ENCODE results near the gene PHF1.

PHF1 gene

DNA sequence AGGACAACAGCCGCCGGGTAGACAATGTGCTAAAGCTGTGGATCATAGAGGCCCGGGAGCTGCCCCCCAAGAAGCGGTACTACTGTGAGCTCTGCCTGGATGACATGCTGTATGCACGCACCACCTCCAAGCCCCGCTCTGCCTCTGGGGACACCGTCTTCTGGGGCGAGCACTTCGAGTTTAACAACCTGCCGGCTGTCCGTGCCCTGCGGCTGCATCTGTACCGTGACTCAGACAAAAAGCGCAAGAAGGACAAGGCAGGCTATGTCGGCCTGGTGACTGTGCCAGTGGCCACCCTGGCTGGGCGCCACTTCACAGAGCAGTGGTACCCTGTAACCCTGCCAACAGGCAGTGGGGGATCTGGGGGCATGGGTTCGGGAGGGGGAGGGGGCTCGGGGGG, 26.9 kb downstream of the PHF1 start:
- Histone ChIP-seq H3K36me3 (ENCODE audit: control insufficient read depth, insufficient read depth, low read length) (peaks cover 76% of the 10 kb centered on the region), H3K9me3 (ENCODE audit: control insufficient read depth, insufficient read depth, low read depth, low read length) (no peaks in the 10 kb centered on the region), H3K4me3 (ENCODE audit: low read depth, low read length) (no peak overlapping the region), H3K9ac (ENCODE audit: low read length) (no peak overlapping the region), H3K27me3 (ENCODE audit: control insufficient read depth, insufficient read depth, low read length) (no peaks in the 10 kb centered on the region), H3K27ac (ENCODE audit: low read depth, low read length) (no peak overlapping the region), H3K4me1 (ENCODE audit: control insufficient read depth, insufficient read depth, low read length) (peaks cover 15% of the 10 kb centered on the region)

- peaks cover 88% of the 10 kb centered on the region for H3K36me3 ChIP-seq (ENCODE audit: control insufficient read depth, insufficient read depth, low read length)
- H3K27ac ChIP-seq (ENCODE audit: low read depth, low read length) = no peak overlapping the region
- H3K9me3 ChIP-seq (ENCODE audit: control insufficient read depth, insufficient read depth, low read depth, low read length) = no peaks in the 10 kb centered on the region
- peaks cover 2% of the 10 kb centered on the region for H3K4me1 ChIP-seq (ENCODE audit: control insufficient read depth, insufficient read depth, low read length)
- H3K9ac ChIP-seq (ENCODE audit: low read length) = no peak overlapping the region
- H3K27me3 ChIP-seq (ENCODE audit: control insufficient read depth, insufficient read depth, low read length) = no peaks in the 10 kb centered on the region
- H3K4me3 ChIP-seq (ENCODE audit: low read depth, low read length) = no peak overlapping the region
These were observed 28.3 kb downstream of the PHF1 start for GRCh38 chr6:33438978-33439594.

- Histone ChIP-seq H3K36me3 (ENCODE audit: control insufficient read depth, insufficient read depth, low read length) (peaks cover 95% of the 10 kb centered on the region), H3K4me1 (ENCODE audit: control insufficient read depth, insufficient read depth, low read length) (no peaks in the 10 kb centered on the region), H3K27me3 (ENCODE audit: control insufficient read depth, insufficient read depth, low read length) (no peaks in the 10 kb centered on the region), H3K9me3 (ENCODE audit: control insufficient read depth, insufficient read depth, low read depth, low read length) (no peaks in the 10 kb centered on the region), H3K4me3 (ENCODE audit: low read depth, low read length) (no peak overlapping the region), H3K9ac (ENCODE audit: low read length) (no peak overlapping the region), H3K27ac (ENCODE audit: low read depth, low read length) (no peak overlapping the region)
These were observed 29.3 kb downstream of the PHF1 start for GRCh38 chr6:33439956-33440648.

DNA sequence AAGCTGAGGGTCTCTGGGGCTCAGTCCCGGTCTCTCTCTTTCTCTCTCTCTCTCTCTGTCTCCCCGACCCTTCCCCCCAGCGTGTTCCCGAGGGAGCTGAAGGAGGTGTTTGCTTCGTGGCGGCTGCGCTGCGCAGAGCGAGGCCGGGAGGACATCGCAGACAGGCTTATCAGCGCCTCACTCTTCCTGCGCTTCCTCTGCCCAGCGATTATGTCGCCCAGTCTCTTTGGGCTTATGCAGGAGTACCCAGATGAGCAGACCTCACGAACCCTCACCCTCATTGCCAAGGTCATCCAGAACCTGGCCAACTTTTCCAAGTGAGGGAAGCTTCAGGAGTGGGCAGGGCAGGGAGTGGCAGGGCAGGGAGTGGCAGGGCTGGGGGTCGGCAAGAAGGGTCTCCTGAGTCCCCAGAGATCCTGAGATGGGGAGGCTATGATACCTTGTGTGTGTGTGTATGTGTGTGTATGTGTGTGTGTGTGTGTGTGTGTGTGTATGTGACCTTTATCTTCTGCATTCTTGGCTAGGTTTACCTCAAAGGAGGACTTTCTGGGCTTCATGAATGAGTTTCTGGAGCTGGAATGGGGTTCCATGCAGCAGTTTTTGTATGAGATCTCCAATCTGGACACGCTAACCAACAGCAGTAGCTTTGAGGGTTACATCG, 30.0 kb downstream of the PHF1 start:
- Histone ChIP-seq H3K36me3 (ENCODE audit: control insufficient read depth, insufficient read depth, low read length) (peaks cover 94% of the 10 kb centered on the region), H3K4me1 (ENCODE audit: control insufficient read depth, insufficient read depth, low read length) (no peaks in the 10 kb centered on the region), H3K9me3 (ENCODE audit: control insufficient read depth, insufficient read depth, low read depth, low read length) (no peaks in the 10 kb centered on the region), H3K27me3 (ENCODE audit: control insufficient read depth, insufficient read depth, low read length) (no peaks in the 10 kb centered on the region), H3K4me3 (ENCODE audit: low read depth, low read length) (no peak overlapping the region), H3K27ac (ENCODE audit: low read depth, low read length) (no peak overlapping the region), H3K9ac (ENCODE audit: low read length) (no peak overlapping the region)

DNA sequence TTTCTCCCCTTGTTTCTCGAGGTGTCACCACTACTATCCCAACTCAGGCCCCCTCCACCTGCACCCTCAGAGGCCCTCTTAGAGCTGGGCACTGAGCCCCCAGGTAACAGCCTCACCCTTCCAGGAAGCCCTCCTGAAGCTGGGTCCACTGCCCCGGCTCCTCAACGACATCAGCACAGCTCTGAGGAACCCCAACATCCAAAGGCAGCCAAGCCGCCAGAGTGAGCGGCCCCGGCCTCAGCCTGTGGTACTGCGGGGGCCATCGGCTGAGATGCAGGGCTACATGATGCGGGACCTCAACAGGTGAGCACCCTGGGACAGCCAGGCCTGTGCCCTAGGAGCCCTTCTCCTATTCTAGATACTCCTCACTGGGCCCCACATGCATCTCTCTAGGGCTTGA, 30.6 kb downstream of the PHF1 start:
- Histone ChIP-seq H3K4me1 (ENCODE audit: control insufficient read depth, insufficient read depth, low read length) (no peaks in the 10 kb centered on the region), H3K9ac (ENCODE audit: low read length) (no peak overlapping the region), H3K27me3 (ENCODE audit: control insufficient read depth, insufficient read depth, low read length) (no peaks in the 10 kb centered on the region), H3K36me3 (ENCODE audit: control insufficient read depth, insufficient read depth, low read length) (peaks cover 94% of the 10 kb centered on the region), H3K9me3 (ENCODE audit: control insufficient read depth, insufficient read depth, low read depth, low read length) (no peaks in the 10 kb centered on the region), H3K27ac (ENCODE audit: low read depth, low read length) (no peak overlapping the region), H3K4me3 (ENCODE audit: low read depth, low read length) (no peak overlapping the region)

DNA sequence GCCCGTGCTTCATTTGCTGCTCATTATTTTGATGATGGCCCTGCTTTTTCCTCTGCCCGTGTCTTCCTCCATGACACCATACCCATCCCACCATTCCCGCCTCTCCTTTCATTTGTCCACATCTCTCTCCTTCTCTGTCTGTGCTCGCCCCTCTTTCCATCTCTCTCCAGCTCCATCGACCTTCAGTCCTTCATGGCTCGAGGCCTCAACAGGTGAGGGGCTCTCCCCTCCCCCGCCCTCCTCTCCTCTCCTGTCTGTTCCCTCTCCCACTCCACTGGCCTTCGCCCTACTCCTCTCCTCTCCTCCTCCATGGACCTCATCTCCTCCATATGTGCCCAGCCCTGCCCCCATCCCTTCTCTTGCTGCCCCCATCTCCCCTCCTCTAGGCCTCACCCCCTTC, 31.5 kb downstream of the PHF1 start:
- no peaks in the 10 kb centered on the region for H3K9me3 ChIP-seq (ENCODE audit: control insufficient read depth, insufficient read depth, low read depth, low read length)

GRCh38 chr6:33443025-33443424, 32.2 kb downstream of the PHF1 start:
- peaks cover 94% of the 10 kb centered on the region for H3K36me3 ChIP-seq (ENCODE audit: control insufficient read depth, insufficient read depth, low read length)
- no peak overlapping the region for H3K27ac ChIP-seq (ENCODE audit: low read depth, low read length)
- H3K27me3 ChIP-seq (ENCODE audit: control insufficient read depth, insufficient read depth, low read length) = no peaks in the 10 kb centered on the region
- no peak overlapping the region for H3K4me3 ChIP-seq (ENCODE audit: low read depth, low read length)
- no peak overlapping the region for H3K9ac ChIP-seq (ENCODE audit: low read length)
- no peaks in the 10 kb centered on the region for H3K4me1 ChIP-seq (ENCODE audit: control insufficient read depth, insufficient read depth, low read length)
- no peaks in the 10 kb centered on the region for H3K9me3 ChIP-seq (ENCODE audit: control insufficient read depth, insufficient read depth, low read depth, low read length)

More for the DNA sequence above, 31.5 kb downstream of the PHF1 start:
- Histone ChIP-seq H3K4me3 (ENCODE audit: low read depth, low read length) (no peak overlapping the region), H3K27ac (ENCODE audit: low read depth, low read length) (no peak overlapping the region), H3K27me3 (ENCODE audit: control insufficient read depth, insufficient read depth, low read length) (no peaks in the 10 kb centered on the region), H3K36me3 (ENCODE audit: control insufficient read depth, insufficient read depth, low read length) (peaks cover 94% of the 10 kb centered on the region), H3K4me1 (ENCODE audit: control insufficient read depth, insufficient read depth, low read length) (no peaks in the 10 kb centered on the region), H3K9ac (ENCODE audit: low read length) (no peak overlapping the region)

DNA sequence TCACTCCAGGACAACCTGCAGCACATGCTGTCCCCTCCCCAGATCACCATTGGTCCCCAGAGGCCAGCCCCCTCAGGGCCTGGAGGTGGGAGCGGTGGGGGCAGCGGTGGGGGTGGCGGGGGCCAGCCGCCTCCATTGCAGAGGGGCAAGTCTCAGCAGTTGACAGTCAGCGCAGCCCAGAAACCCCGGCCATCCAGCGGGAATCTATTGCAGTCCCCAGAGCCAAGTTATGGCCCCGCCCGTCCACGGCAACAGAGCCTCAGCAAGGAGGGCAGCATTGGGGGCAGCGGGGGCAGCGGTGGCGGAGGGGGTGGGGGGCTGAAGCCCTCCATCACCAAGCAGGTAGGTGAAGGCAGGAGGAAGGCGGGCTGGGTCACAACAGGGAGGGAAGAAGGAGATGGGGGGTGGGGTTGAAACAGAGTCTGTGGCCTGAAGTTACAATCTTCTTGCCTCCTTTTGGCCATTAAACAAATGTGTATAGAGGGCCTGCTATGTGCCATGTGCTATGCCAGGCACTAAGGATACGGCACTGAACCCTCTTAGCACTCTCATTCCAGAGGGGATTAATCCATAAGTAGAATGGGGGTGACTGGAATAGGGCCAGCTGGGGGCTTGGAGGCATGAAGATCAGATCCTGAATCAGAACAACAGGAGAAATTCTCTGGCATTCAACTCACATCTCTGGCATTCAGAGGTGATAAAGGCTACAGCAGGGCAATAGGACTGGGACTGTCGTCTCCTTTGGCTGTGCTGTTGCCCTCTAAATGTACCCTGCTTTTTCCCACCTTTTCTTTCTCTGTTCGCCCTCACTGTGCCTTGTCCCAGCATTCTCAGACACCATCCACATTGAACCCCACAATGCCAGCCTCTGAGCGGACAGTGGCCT, 33.0 kb downstream of the PHF1 start:
- peaks cover 94% of the 10 kb centered on the region for H3K36me3 ChIP-seq (ENCODE audit: control insufficient read depth, insufficient read depth, low read length)
- no peak overlapping the region for H3K27ac ChIP-seq (ENCODE audit: low read depth, low read length)
- H3K9me3 ChIP-seq (ENCODE audit: control insufficient read depth, insufficient read depth, low read depth, low read length) = no peaks in the 10 kb centered on the region
- H3K4me1 ChIP-seq (ENCODE audit: control insufficient read depth, insufficient read depth, low read length) = no peaks in the 10 kb centered on the region
- H3K4me3 ChIP-seq (ENCODE audit: low read depth, low read length) = no peak overlapping the region
- H3K9ac ChIP-seq (ENCODE audit: low read length) = no peak overlapping the region
- no peaks in the 10 kb centered on the region for H3K27me3 ChIP-seq (ENCODE audit: control insufficient read depth, insufficient read depth, low read length)

- Histone ChIP-seq H3K9ac (ENCODE audit: low read length) (no peak overlapping the region), H3K9me3 (ENCODE audit: control insufficient read depth, insufficient read depth, low read depth, low read length) (no peaks in the 10 kb centered on the region), H3K27ac (ENCODE audit: low read depth, low read length) (no peak overlapping the region), H3K4me1 (ENCODE audit: control insufficient read depth, insufficient read depth, low read length) (no peaks in the 10 kb centered on the region), H3K36me3 (ENCODE audit: control insufficient read depth, insufficient read depth, low read length) (peaks cover 96% of the 10 kb centered on the region), H3K27me3 (ENCODE audit: control insufficient read depth, insufficient read depth, low read length) (no peaks in the 10 kb centered on the region), H3K4me3 (ENCODE audit: low read depth, low read length) (no peak overlapping the region)
These were observed 34.3 kb downstream of the PHF1 start for GRCh38 chr6:33445119-33445603.

DNA sequence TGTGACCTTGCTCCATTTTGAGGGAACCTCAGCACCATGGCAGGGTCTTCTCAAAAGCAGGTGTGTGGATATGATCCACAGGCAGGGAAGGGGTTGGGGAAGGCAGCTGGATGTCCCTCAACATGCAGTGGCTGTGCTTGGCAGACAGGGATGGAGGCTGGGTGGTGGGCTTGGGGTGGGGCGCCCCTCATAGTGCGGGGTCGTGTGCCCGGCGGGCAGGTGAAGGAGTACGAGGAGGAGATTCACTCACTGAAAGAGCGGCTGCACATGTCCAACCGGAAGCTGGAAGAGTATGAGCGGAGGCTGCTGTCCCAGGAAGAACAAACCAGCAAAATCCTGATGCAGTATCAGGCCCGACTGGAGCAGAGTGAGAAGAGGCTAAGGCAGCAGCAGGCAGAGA, 35.5 kb downstream of the PHF1 start:
- peaks cover 94% of the 10 kb centered on the region for H3K36me3 ChIP-seq (ENCODE audit: control insufficient read depth, insufficient read depth, low read length)
- H3K4me1 ChIP-seq (ENCODE audit: control insufficient read depth, insufficient read depth, low read length) = no peaks in the 10 kb centered on the region
- no peaks in the 10 kb centered on the region for H3K9me3 ChIP-seq (ENCODE audit: control insufficient read depth, insufficient read depth, low read depth, low read length)
- no peak overlapping the region for H3K4me3 ChIP-seq (ENCODE audit: low read depth, low read length)
- H3K27me3 ChIP-seq (ENCODE audit: control insufficient read depth, insufficient read depth, low read length) = no peaks in the 10 kb centered on the region
- no peak overlapping the region for H3K27ac ChIP-seq (ENCODE audit: low read depth, low read length)
- no peak overlapping the region for H3K9ac ChIP-seq (ENCODE audit: low read length)
